ENCODE results near the gene NBR1. TPM values are rescaled to one million over a fixed set of nuclear protein-coding genes. Genes with fewer than 3 reads are reported as not detected.

The NBR1 gene
- total and polyA plus RNA-seq, 4 donors = 18.2 to 74.6 (median 44.7) TPM

DNA sequence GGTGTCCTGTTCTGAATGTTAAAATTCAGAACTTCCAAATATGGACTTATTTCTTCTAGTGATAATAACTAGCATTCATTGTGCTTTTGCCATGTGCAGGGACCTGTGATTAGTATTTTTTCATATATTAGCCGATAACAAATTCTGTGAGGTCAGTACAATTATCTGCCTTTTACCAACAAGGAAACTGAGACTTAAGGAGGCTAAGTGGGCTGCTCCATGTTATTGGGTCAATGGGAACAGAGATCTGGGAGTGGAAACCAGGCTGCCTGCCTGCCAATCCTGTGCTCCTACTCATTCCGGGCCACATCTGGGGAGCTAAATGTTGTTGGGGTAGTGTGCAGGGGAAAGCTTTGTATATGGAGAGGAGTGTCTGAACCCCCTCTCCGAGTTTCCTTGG lies 44.3 kb downstream of the NBR1 start:
- no peaks in the 10 kb centered on the region for H3K9me3 ChIP-seq (ENCODE audit: control insufficient read depth in 4 of 4, low read length in 3 of 4)
- 97% methylated on average over 3 of the region's 3 CpGs for WGBS
- H3K36me3 ChIP-seq (ENCODE audit: control insufficient read depth in 4 of 4, insufficient read depth in 3 of 4, low read depth in 1 of 4, low read length in 3 of 4) = peaks cover 0 to 16% (median 6%) of the 10 kb centered on the region in 4 donors
- no peaks in the 10 kb centered on the region for H3K27me3 ChIP-seq (ENCODE audit: control insufficient read depth in 4 of 4, insufficient read depth in 4 of 4, low read length in 3 of 4)
- H3K4me3 ChIP-seq (ENCODE audit: low read depth in 1 of 3, low read length in 3 of 3) = no peak overlapping the region
- TF ChIP-seq, protein P1, sequence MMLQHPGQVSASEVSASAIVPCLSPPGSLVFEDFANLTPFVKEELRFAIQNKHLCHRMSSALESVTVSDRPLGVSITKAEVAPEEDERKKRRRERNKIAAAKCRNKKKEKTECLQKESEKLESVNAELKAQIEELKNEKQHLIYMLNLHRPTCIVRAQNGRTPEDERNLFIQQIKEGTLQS (IDR thresholded peaks at IDR 0.05) = no peak
- no peak for TF ChIP-seq YY1 (IDR thresholded peaks at IDR 0.05)
- no peak for TF ChIP-seq TAF1 (conservative IDR thresholded peaks at IDR 0.05)
- no peak for TF ChIP-seq GABPA (IDR thresholded peaks at IDR 0.05 in 1 of 2, conservative IDR thresholded peaks at IDR 0.05 in 1 of 2)
- no peak for TF ChIP-seq NR2F2 (IDR thresholded peaks at IDR 0.05)
- TF ChIP-seq HNF4A (conservative IDR thresholded peaks at IDR 0.05) = no peak
- TF ChIP-seq, protein P2, sequence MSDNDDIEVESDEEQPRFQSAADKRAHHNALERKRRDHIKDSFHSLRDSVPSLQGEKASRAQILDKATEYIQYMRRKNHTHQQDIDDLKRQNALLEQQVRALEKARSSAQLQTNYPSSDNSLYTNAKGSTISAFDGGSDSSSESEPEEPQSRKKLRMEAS (IDR thresholded peaks at IDR 0.05) = no peak
- TF ChIP-seq, protein P3, sequence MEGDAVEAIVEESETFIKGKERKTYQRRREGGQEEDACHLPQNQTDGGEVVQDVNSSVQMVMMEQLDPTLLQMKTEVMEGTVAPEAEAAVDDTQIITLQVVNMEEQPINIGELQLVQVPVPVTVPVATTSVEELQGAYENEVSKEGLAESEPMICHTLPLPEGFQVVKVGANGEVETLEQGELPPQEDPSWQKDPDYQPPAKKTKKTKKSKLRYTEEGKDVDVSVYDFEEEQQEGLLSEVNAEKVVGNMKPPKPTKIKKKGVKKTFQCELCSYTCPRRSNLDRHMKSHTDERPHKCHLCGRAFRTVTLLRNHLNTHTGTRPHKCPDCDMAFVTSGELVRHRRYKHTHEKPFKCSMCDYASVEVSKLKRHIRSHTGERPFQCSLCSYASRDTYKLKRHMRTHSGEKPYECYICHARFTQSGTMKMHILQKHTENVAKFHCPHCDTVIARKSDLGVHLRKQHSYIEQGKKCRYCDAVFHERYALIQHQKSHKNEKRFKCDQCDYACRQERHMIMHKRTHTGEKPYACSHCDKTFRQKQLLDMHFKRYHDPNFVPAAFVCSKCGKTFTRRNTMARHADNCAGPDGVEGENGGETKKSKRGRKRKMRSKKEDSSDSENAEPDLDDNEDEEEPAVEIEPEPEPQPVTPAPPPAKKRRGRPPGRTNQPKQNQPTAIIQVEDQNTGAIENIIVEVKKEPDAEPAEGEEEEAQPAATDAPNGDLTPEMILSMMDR (IDR thresholded peaks at IDR 0.05; ENCODE audit: low read depth, low read length, missing input control) = no peak
- TF ChIP-seq FOXA1 (IDR thresholded peaks at IDR 0.05) = no peak
- no peak for TF ChIP-seq HNF4G (IDR thresholded peaks at IDR 0.05)
- TF ChIP-seq EGR1 (IDR thresholded peaks at IDR 0.05; ENCODE audit: low read depth in 2 of 2) = no peak
- no peak for TF ChIP-seq SP1 (IDR thresholded peaks at IDR 0.05)
- no peak for TF ChIP-seq JUND (IDR thresholded peaks at IDR 0.05)
- no peak for TF ChIP-seq RXRA (IDR thresholded peaks at IDR 0.05)
- TF ChIP-seq, protein P4, sequence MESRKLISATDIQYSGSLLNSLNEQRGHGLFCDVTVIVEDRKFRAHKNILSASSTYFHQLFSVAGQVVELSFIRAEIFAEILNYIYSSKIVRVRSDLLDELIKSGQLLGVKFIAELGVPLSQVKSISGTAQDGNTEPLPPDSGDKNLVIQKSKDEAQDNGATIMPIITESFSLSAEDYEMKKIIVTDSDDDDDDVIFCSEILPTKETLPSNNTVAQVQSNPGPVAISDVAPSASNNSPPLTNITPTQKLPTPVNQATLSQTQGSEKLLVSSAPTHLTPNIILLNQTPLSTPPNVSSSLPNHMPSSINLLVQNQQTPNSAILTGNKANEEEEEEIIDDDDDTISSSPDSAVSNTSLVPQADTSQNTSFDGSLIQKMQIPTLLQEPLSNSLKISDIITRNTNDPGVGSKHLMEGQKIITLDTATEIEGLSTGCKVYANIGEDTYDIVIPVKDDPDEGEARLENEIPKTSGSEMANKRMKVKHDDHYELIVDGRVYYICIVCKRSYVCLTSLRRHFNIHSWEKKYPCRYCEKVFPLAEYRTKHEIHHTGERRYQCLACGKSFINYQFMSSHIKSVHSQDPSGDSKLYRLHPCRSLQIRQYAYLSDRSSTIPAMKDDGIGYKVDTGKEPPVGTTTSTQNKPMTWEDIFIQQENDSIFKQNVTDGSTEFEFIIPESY (IDR thresholded peaks at IDR 0.05) = no peak
- no peak for TF ChIP-seq RAD21 (IDR thresholded peaks at IDR 0.05)
- no peak for TF ChIP-seq FOXA2 (IDR thresholded peaks at IDR 0.05)
- TF ChIP-seq, protein P5, sequence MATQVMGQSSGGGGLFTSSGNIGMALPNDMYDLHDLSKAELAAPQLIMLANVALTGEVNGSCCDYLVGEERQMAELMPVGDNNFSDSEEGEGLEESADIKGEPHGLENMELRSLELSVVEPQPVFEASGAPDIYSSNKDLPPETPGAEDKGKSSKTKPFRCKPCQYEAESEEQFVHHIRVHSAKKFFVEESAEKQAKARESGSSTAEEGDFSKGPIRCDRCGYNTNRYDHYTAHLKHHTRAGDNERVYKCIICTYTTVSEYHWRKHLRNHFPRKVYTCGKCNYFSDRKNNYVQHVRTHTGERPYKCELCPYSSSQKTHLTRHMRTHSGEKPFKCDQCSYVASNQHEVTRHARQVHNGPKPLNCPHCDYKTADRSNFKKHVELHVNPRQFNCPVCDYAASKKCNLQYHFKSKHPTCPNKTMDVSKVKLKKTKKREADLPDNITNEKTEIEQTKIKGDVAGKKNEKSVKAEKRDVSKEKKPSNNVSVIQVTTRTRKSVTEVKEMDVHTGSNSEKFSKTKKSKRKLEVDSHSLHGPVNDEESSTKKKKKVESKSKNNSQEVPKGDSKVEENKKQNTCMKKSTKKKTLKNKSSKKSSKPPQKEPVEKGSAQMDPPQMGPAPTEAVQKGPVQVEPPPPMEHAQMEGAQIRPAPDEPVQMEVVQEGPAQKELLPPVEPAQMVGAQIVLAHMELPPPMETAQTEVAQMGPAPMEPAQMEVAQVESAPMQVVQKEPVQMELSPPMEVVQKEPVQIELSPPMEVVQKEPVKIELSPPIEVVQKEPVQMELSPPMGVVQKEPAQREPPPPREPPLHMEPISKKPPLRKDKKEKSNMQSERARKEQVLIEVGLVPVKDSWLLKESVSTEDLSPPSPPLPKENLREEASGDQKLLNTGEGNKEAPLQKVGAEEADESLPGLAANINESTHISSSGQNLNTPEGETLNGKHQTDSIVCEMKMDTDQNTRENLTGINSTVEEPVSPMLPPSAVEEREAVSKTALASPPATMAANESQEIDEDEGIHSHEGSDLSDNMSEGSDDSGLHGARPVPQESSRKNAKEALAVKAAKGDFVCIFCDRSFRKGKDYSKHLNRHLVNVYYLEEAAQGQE (IDR thresholded peaks at IDR 0.05) = no peak
- DNase-seq (ENCODE audit: low spot score) = no peak
- no peak overlapping the region for H3K27ac ChIP-seq (ENCODE audit: low read depth in 1 of 2, low read length in 2 of 2)
- H3K9ac ChIP-seq (ENCODE audit: low read depth in 1 of 2, low read length in 2 of 2) = no peak overlapping the region
- peaks cover 17 to 44% (median 35%) of the 10 kb centered on the region in 4 donors for H3K4me1 ChIP-seq (ENCODE audit: control insufficient read depth in 4 of 4, insufficient read depth in 4 of 4, low read length in 3 of 4)

All from liver (tissue), 9 donors.